ENCODE measurements around the gene SPINK8.
A peak's percentile ranks its signal among the peaks of the same experiment; 100 is the strongest.
"Not testable (repeated sequence)": the region's sequence is repeated elsewhere in the genome, so short reads cannot be mapped to it uniquely, and the experiment has no call there.

The SPINK8 gene

GRCh38 chr3:48276911-48277641 lies 56.4 kb downstream of the SPINK8 start:
- DNase-seq, result no peak

DNA sequence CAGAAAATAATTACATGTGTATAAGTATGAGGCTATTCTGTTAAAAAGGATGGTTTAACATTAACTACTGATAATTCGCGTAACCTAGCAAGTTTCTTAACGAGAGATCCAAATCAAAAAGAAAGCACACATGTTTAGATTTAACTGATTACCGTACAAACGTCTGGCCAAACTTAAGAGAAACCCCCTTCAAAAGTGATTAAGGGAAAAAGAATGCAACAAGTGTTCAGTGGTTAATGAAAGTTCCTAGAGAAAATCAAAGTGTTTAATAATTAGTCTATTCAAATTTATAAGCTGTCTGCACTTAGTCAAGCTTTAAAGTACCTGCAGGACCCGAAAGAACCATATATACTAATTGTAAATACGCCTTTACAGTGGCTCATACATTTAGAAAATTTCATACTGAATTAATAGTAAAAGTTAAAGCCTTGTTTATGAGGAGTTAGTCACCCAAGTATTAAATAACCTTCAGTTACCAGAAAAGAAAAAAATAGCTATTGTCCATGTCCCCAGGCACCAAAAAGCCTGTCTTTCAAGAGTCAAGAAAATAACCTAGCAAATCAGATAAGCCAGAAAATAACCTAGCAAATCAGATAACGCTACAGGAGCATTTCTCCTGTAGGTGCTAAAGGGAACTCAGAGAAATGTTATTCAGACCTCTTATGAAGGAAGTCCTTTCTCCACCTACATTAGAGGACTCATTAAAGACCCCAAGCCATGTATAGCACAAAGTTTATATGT lies 58.0 kb downstream of the SPINK8 start:
- no peak for DNase-seq

DNA sequence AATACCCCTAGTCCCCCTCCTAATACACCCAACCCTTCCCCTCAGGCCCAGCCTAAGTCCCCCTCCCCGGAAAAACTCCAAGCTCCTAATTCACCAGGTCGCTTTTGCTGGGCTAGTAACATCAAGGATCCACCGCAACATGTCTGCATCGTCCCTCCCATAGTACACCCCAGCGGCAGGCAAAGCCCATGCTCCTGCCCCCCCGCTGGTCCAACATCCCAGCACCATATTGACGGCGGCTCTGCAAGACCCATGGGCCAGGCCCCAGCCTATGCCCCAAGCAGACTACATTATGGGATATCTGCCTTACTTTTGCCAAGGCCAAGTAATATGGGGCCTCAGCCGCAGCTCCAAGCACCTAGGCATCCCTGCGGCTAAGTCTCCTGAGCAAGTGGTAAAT lies 59.0 kb downstream of the SPINK8 start:
- no peak for DNase-seq

- peak; percentile 56 to 72 for DNase-seq
These were observed 59.8 kb downstream of the SPINK8 start for GRCh38 chr3:48273594-48274211.

DNA sequence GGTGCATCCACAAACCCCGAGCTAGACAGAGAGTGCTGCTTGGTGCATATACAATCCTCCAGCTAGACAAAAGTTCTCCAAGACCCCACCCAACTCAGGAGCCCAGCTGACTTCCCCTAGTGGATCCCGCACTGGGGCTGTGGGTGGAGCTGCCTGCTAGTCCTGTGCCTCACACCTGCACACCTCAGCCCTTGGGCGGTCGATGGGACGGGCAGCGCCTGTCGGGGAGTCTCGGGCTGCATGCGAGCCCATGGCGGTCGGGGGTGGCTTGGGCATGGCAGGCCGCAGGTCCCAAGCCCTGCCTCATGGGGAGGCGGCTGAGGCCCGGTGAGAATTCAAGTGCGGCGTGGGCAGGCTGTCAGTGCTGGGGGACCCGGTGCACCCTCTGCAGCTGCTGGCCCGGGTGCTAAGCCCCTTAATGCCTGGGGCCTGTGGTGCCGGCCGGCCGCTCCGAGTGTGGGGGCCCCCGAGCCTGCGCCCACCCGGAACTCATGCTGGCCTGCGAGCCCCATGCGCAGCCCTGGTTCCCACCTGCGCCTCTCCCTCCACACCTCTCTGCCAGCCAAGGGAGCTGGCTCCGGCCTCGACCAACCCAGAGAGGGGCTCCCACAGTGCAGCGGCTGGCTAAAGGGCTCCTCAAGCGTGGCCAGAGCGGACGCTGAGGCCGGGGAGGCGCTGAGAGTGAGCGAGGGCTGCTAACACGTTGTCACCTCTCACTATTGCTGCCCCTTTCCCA lies 61.5 kb downstream of the SPINK8 start:
- no peak for DNase-seq

DNA sequence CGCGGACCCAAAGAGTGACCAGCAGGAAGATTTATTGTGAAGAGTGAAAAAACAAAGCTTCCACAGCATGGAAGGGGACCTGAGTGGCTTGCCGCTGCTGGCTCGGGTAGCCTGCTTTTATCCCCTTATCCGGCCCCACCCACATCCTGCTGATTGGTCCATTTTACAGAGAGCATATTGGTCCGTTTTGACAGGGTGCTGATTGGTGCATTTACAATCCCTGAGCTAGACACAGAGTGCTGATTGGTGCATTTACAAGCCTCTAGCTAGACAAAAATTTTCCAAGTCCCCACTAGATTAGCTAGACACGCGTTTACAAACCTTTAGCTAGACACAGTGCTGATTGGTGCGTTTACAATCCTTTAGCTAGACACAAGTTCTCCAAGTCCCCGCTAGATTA lies 62.2 kb downstream of the SPINK8 start:
- not testable (repeated sequence) for DNase-seq

DNA sequence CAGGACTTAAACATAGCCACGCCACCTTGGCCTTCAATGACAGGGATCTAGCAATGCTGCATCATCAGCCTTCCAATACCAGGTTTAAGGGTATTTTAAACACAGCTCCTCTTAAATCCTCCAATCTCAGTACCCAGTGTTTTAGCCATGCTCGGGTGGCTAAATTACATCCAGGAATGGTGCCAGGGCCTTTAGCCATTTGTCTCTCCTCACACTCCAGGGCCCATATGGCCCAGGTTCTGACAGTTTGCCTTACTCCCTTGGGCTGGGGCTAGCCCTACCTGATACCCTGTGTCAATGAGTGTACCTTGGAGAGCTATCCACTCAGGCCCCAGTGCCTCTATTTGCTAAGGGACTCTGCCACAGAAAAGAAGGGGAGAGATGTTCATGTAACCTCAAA lies 63.2 kb downstream of the SPINK8 start:
- DNase-seq, result no peak

- no peak for DNase-seq
These were observed 63.9 kb downstream of the SPINK8 start for GRCh38 chr3:48269592-48269991.

DNA sequence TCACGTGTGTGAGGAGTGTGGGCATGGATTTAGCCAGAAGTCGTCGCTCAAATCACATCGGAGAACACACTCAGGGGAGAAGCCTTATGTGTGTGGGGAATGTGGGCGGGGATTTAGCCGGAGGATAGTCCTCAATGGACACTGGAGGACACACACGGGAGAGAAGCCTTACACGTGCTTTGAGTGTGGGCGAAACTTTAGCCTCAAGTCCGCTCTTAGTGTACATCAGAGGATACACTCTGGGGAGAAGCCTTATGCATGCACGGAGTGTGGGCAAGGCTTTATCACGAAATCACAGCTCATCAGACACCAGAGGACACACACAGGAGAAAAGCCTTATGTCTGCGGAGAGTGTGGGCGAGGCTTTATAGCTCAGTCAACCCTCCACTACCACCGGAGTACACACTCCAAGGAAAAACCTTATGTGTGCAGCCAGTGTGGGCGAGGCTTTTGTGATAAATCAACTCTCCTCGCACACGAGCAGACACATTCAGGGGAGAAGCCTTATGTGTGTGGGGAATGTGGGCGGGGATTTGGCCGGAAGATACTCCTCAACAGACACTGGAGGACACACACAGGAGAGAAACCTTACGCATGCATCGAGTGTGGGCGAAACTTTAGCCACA lies 64.4 kb downstream of the SPINK8 start:
- DNase-seq, result peak in 1 of 2 donors; percentile 22

GRCh38 chr3:48268381-48268935 lies 65.0 kb downstream of the SPINK8 start:
- peak; percentile 75 to 77 for DNase-seq

DNA sequence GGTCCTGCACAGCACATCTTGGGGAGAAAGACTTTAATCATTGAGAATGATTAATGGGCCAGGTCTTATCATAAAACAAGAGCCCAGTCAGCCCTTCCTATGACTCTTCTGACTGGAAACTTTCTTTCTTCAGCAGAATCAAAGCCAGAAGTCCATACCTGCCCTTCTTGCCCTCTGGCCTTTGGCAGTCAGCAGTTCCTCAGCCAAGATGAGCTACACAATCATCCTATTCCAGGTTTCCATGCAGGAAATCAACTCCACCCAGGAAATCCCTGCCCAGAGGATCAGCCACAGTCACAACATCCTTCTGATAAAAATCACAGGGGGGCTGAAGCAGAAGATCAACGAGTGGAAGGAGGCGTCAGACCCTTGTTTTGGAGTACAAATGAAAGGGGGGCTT lies 65.7 kb downstream of the SPINK8 start:
- no peak for DNase-seq

- DNase-seq, result no peak
These were observed 74.9 kb downstream of the SPINK8 start for GRCh38 chr3:48258530-48258929.

All from CD4-positive, alpha-beta T cell treated with Interleukin-4 for 1 hour (primary cell).